ENCODE measurements around the gene NT5E.

The NT5E gene

GRCh38 chr6:85464260-85464644, 14.4 kb downstream of the NT5E start:
- Histone ChIP-seq H3K9me3 (ENCODE audit: low read depth, low read length) (no peaks in the 10 kb centered on the region), H3K9ac (ENCODE audit: insufficient read length) (no peak overlapping the region), H3K36me3 (ENCODE audit: insufficient read depth, low read length) (no peaks in the 10 kb centered on the region), H3K4me3 (peak overlapping the region; percentile 58), H3K27ac (peak overlapping the region; percentile 79)
- DNase-seq (ENCODE audit: low read depth, low spot score), result peak; percentile 89
- TF ChIP-seq FOXP2 (optimal IDR thresholded peaks at IDR 0.05; ENCODE audit: control extremely low read depth, extremely low read length, insufficient read depth), result peak; percentile 59
- peak; percentile 41; the same call in 1 of the 2 replicates for TF ChIP-seq POLR2AphosphoS5 (IDR thresholded peaks at IDR 0.05; ENCODE audit: borderline replicate concordance, low read depth, low read length)
- TF ChIP-seq EZH2 (IDR thresholded peaks at IDR 0.05), result no peak

DNA sequence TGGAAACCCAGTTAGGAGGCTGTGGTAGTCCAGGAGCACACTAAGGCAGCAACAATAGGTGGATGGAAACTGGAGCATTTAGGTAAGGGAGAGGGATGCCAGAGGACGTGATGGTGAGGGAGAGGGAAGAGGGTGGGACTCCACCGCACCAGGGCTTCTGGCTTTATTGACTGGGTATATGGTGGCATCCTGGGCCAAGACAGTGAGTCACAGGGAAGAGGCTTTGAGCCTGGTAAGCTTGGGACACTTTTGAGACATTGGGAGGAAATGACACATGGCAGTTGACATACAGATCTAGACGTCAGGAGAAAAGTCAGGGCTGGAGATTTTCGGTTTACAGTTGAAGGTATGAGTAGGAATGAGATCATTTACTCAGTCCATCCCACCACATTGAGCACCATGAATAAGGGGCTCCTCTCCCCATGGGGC, 14.9 kb downstream of the NT5E start:
- Histone ChIP-seq H3K9ac (ENCODE audit: insufficient read length) (no peak overlapping the region), H3K9me3 (ENCODE audit: low read depth, low read length) (no peaks in the 10 kb centered on the region), H3K4me3 (no peak overlapping the region; the same call in 1 of the 2 replicates), H3K27ac (peak overlapping the region; percentile 79), H3K36me3 (ENCODE audit: insufficient read depth, low read length) (no peaks in the 10 kb centered on the region)
- TF ChIP-seq EZH2 (IDR thresholded peaks at IDR 0.05), result no peak
- no peak for TF ChIP-seq POLR2AphosphoS5 (IDR thresholded peaks at IDR 0.05; ENCODE audit: borderline replicate concordance, low read depth, low read length)
- TF ChIP-seq FOXP2 (optimal IDR thresholded peaks at IDR 0.05; ENCODE audit: control extremely low read depth, extremely low read length, insufficient read depth), result no peak
- no peak for DNase-seq (ENCODE audit: low read depth, low spot score)

- Histone ChIP-seq H3K36me3 (ENCODE audit: insufficient read depth, low read length) (no peaks in the 10 kb centered on the region), H3K9ac (ENCODE audit: insufficient read length) (no peak overlapping the region), H3K4me3 (no peak overlapping the region), H3K27ac (no peak overlapping the region), H3K9me3 (ENCODE audit: low read depth, low read length) (no peaks in the 10 kb centered on the region)
- no peak for DNase-seq (ENCODE audit: low read depth, low spot score)
- TF ChIP-seq EZH2 (IDR thresholded peaks at IDR 0.05) (no peak), FOXP2 (optimal IDR thresholded peaks at IDR 0.05; ENCODE audit: control extremely low read depth, extremely low read length, insufficient read depth) (no peak), POLR2AphosphoS5 (IDR thresholded peaks at IDR 0.05; ENCODE audit: borderline replicate concordance, low read depth, low read length) (no peak)
Observed at GRCh38 chr6:85465762-85466161, 15.9 kb downstream of the NT5E start.

GRCh38 chr6:85468326-85468725, 18.4 kb downstream of the NT5E start:
- Histone ChIP-seq H3K36me3 (ENCODE audit: insufficient read depth, low read length) (no peaks in the 10 kb centered on the region), H3K9me3 (ENCODE audit: low read depth, low read length) (no peaks in the 10 kb centered on the region), H3K4me3 (no peak overlapping the region), H3K9ac (ENCODE audit: insufficient read length) (no peak overlapping the region), H3K27ac (no peak overlapping the region)
- no peak for DNase-seq (ENCODE audit: low read depth, low spot score)
- TF ChIP-seq FOXP2 (optimal IDR thresholded peaks at IDR 0.05; ENCODE audit: control extremely low read depth, extremely low read length, insufficient read depth) (no peak), EZH2 (IDR thresholded peaks at IDR 0.05) (no peak), POLR2AphosphoS5 (IDR thresholded peaks at IDR 0.05; ENCODE audit: borderline replicate concordance, low read depth, low read length) (no peak)

- H3K9me3 ChIP-seq (ENCODE audit: low read depth, low read length), result no peaks in the 10 kb centered on the region
- no peak overlapping the region for H3K4me3 ChIP-seq
- H3K9ac ChIP-seq (ENCODE audit: insufficient read length), result no peak overlapping the region
- no peak overlapping the region for H3K27ac ChIP-seq
- no peaks in the 10 kb centered on the region for H3K36me3 ChIP-seq (ENCODE audit: insufficient read depth, low read length)
- no peak for DNase-seq (ENCODE audit: low read depth, low spot score)
- TF ChIP-seq FOXP2 (optimal IDR thresholded peaks at IDR 0.05; ENCODE audit: control extremely low read depth, extremely low read length, insufficient read depth), result no peak
- TF ChIP-seq EZH2 (IDR thresholded peaks at IDR 0.05), result no peak
- TF ChIP-seq POLR2AphosphoS5 (IDR thresholded peaks at IDR 0.05; ENCODE audit: borderline replicate concordance, low read depth, low read length), result no peak
Observed at GRCh38 chr6:85469276-85470022, 19.6 kb downstream of the NT5E start.

- TF ChIP-seq FOXP2 (optimal IDR thresholded peaks at IDR 0.05; ENCODE audit: control extremely low read depth, extremely low read length, insufficient read depth), result no peak
- TF ChIP-seq EZH2 (IDR thresholded peaks at IDR 0.05), result no peak
- no peak for TF ChIP-seq POLR2AphosphoS5 (IDR thresholded peaks at IDR 0.05; ENCODE audit: borderline replicate concordance, low read depth, low read length)
- no peak overlapping the region for H3K4me3 ChIP-seq
- no peak overlapping the region for H3K9ac ChIP-seq (ENCODE audit: insufficient read length)
- no peak overlapping the region for H3K27ac ChIP-seq
- no peaks in the 10 kb centered on the region for H3K9me3 ChIP-seq (ENCODE audit: low read depth, low read length)
- no peak for DNase-seq (ENCODE audit: low read depth, low spot score)
- H3K36me3 ChIP-seq (ENCODE audit: insufficient read depth, low read length), result no peaks in the 10 kb centered on the region
Observed at GRCh38 chr6:85470023-85470410, 20.1 kb downstream of the NT5E start.

DNA sequence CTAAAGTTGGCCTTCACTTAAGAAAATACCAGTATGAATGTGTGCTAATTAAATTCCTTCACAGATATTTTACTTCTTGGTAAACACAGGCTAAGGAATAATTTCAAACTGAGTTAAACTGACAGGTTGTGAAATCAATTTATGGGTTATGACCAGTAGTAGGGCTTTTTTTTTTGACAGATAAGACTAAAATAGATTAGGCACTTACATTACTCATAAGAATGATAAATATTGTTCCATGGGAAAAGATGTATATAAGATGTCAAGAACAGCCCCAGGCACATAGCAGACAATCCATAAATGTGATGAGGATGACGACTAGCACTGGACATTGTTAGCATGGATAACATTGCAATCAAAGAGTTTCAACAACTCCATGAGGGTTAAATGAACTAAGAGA, 22.9 kb downstream of the NT5E start:
- DNase-seq (ENCODE audit: low read depth, low spot score), result no peak
- Histone ChIP-seq H3K36me3 (ENCODE audit: insufficient read depth, low read length) (no peaks in the 10 kb centered on the region), H3K9ac (ENCODE audit: insufficient read length) (no peak overlapping the region), H3K27ac (no peak overlapping the region), H3K4me3 (no peak overlapping the region), H3K9me3 (ENCODE audit: low read depth, low read length) (no peaks in the 10 kb centered on the region)
- TF ChIP-seq FOXP2 (optimal IDR thresholded peaks at IDR 0.05; ENCODE audit: control extremely low read depth, extremely low read length, insufficient read depth), result no peak
- TF ChIP-seq POLR2AphosphoS5 (IDR thresholded peaks at IDR 0.05; ENCODE audit: borderline replicate concordance, low read depth, low read length), result no peak
- no peak for TF ChIP-seq EZH2 (IDR thresholded peaks at IDR 0.05)

GRCh38 chr6:85473748-85474147, 23.9 kb downstream of the NT5E start:
- Histone ChIP-seq H3K9me3 (ENCODE audit: low read depth, low read length) (no peaks in the 10 kb centered on the region), H3K4me3 (no peak overlapping the region), H3K36me3 (ENCODE audit: insufficient read depth, low read length) (no peaks in the 10 kb centered on the region), H3K27ac (no peak overlapping the region), H3K9ac (ENCODE audit: insufficient read length) (no peak overlapping the region)
- DNase-seq (ENCODE audit: low read depth, low spot score), result no peak
- TF ChIP-seq FOXP2 (optimal IDR thresholded peaks at IDR 0.05; ENCODE audit: control extremely low read depth, extremely low read length, insufficient read depth) (no peak), EZH2 (IDR thresholded peaks at IDR 0.05) (no peak), POLR2AphosphoS5 (IDR thresholded peaks at IDR 0.05; ENCODE audit: borderline replicate concordance, low read depth, low read length) (no peak)
